Measurements from ENCODE around the gene PPP6R3.

PPP6R3 gene

DNA sequence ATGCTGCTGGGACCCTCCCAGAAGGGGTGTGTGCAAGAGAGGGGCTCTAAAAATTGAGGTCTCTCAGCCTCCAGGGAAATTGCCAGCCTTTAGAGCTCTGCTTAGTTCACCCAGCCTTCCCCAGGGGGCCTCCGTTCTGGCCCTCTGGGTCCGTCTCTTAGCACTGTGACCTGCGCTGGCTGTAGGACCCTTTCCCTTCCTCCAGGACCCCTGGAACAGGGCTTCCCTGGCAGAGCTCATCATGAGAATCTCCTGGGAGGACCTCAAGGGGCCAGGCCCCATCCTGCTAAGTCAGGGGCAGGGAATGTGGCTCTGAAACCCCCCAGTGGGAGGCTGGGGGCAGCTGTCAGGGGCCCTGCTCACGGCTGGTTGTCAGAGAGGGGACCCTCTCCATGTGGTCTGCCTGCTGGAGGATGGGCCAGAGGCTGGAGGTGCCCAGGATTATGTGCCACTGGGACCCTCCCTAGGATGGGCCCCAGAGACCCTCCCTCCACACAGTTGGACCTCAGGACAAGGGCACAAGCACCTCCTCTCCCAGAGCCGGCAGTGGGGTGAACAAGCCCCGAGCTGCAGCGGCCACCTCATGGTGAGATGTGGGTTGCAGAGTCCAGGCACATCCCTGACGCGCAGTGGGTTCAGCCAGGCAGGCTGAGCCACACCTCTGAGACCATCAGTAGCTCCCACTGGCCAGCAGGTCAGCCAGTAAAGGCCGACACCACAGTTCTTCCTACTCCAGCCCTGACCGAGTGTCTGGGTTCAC is 196.6 kb downstream of the PPP6R3 start:
- H3K4me3 ChIP-seq (ENCODE audit: low read depth in 1 of 2, low read length in 2 of 2): no peak overlapping the region
- no peak overlapping the region for H3K9ac ChIP-seq (ENCODE audit: low read depth, low read length)
- no peaks in the 10 kb centered on the region for H3K27me3 ChIP-seq (ENCODE audit: insufficient read depth, low read length, poor library complexity)
- H4K20me1 ChIP-seq (ENCODE audit: insufficient read depth, low read length): no peaks in the 10 kb centered on the region; the same call in 1 of the 2 replicates
- TF ChIP-seq, protein P1, sequence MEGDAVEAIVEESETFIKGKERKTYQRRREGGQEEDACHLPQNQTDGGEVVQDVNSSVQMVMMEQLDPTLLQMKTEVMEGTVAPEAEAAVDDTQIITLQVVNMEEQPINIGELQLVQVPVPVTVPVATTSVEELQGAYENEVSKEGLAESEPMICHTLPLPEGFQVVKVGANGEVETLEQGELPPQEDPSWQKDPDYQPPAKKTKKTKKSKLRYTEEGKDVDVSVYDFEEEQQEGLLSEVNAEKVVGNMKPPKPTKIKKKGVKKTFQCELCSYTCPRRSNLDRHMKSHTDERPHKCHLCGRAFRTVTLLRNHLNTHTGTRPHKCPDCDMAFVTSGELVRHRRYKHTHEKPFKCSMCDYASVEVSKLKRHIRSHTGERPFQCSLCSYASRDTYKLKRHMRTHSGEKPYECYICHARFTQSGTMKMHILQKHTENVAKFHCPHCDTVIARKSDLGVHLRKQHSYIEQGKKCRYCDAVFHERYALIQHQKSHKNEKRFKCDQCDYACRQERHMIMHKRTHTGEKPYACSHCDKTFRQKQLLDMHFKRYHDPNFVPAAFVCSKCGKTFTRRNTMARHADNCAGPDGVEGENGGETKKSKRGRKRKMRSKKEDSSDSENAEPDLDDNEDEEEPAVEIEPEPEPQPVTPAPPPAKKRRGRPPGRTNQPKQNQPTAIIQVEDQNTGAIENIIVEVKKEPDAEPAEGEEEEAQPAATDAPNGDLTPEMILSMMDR (IDR thresholded peaks at IDR 0.05; ENCODE audit: borderline replicate concordance, extremely low read depth, low read length, poor library complexity, severe bottlenecking): no peak
- no peak for TF ChIP-seq EZH2 (IDR thresholded peaks at IDR 0.05; ENCODE audit: borderline replicate concordance, low read depth, low read length, severe bottlenecking)
- H2AFZ ChIP-seq (ENCODE audit: low read depth, low read length): no peak overlapping the region
- no peaks in the 10 kb centered on the region for H3K4me1 ChIP-seq (ENCODE audit: insufficient read depth, low read length)
- no peaks in the 10 kb centered on the region for H3K36me3 ChIP-seq (ENCODE audit: insufficient read depth, low read length)
- no peaks in the 10 kb centered on the region for H3K79me2 ChIP-seq (ENCODE audit: insufficient read depth, low read length)
- no peak overlapping the region for H3K4me2 ChIP-seq (ENCODE audit: insufficient read depth, low read length)
- no peak for DNase-seq
- no peaks in the 10 kb centered on the region for H3K9me3 ChIP-seq (ENCODE audit: insufficient read depth, low read length, severe bottlenecking)
- H3K27ac ChIP-seq (ENCODE audit: low read length): no peak overlapping the region
- no peak for ATAC-seq (ENCODE audit: insufficient read depth, low read depth)

DNA sequence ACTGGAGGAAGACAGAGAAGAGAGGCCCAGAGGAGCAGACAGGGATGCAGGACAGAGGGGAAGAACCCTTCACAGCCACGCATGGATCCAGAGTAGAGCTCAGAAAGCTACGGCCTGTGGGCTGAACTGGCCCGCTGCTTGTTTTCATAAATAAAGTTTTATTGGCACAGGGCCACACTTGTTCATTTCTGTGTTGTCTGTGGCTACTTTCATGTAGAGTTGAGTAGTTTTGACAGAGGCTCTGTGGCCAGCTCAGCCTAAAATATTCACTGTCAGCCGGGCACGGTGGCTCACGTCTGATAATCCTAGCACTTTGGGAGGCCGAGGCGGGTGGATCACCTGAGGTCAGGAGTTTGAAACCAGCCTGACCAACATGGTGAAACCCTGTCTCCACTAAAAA is 197.5 kb downstream of the PPP6R3 start:
- H3K27me3 ChIP-seq (ENCODE audit: insufficient read depth, low read length, poor library complexity): no peaks in the 10 kb centered on the region
- no peaks in the 10 kb centered on the region for H3K36me3 ChIP-seq (ENCODE audit: insufficient read depth, low read length)
- DNase-seq (no peak), ATAC-seq (ENCODE audit: insufficient read depth, low read depth) (no peak)
- no peaks in the 10 kb centered on the region for H3K79me2 ChIP-seq (ENCODE audit: insufficient read depth, low read length)
- no peak overlapping the region for H3K4me2 ChIP-seq (ENCODE audit: insufficient read depth, low read length)
- H3K9ac ChIP-seq (ENCODE audit: low read depth, low read length): no peak overlapping the region
- H3K4me3 ChIP-seq (ENCODE audit: low read depth in 1 of 2, low read length in 2 of 2): no peak overlapping the region
- no peak overlapping the region for H2AFZ ChIP-seq (ENCODE audit: low read depth, low read length)
- TF ChIP-seq, protein P1 (IDR thresholded peaks at IDR 0.05; ENCODE audit: borderline replicate concordance, extremely low read depth, low read length, poor library complexity, severe bottlenecking): no peak
- TF ChIP-seq EZH2 (IDR thresholded peaks at IDR 0.05; ENCODE audit: borderline replicate concordance, low read depth, low read length, severe bottlenecking): no peak
- H4K20me1 ChIP-seq (ENCODE audit: insufficient read depth, low read length): no peaks in the 10 kb centered on the region; the same call in 1 of the 2 replicates
- H3K4me1 ChIP-seq (ENCODE audit: insufficient read depth, low read length): no peaks in the 10 kb centered on the region
- H3K9me3 ChIP-seq (ENCODE audit: insufficient read depth, low read length, severe bottlenecking): no peaks in the 10 kb centered on the region
- no peak overlapping the region for H3K27ac ChIP-seq (ENCODE audit: low read length)

DNA sequence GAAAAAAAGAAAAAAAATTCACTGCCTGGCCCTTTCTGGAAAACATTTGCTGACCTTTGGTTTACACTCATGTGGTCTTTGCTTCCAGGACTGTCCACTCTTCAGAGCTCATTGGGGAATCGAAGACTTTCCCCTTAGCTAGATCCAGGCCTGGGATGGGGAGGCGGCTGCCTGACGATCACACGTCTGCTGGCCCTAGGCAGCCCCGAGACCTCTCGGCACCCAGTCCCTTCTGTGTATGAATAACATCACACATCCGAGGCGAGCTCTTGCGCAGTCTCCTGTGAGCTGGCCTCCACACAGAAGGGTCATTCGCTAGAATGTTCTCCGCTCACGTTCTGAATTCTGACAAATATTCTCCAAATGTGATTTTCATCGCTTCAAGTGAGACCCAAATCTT is 198.1 kb downstream of the PPP6R3 start:
- Histone ChIP-seq H3K9me3 (ENCODE audit: insufficient read depth, low read length, severe bottlenecking) (no peaks in the 10 kb centered on the region), H3K27ac (ENCODE audit: low read length) (no peak overlapping the region), H4K20me1 (ENCODE audit: insufficient read depth, low read length) (no peaks in the 10 kb centered on the region; the same call in 1 of the 2 replicates), H3K9ac (ENCODE audit: low read depth, low read length) (no peak overlapping the region), H2AFZ (ENCODE audit: low read depth, low read length) (no peak overlapping the region), H3K79me2 (ENCODE audit: insufficient read depth, low read length) (no peaks in the 10 kb centered on the region), H3K4me2 (ENCODE audit: insufficient read depth, low read length) (no peak overlapping the region), H3K4me1 (ENCODE audit: insufficient read depth, low read length) (no peaks in the 10 kb centered on the region), H3K36me3 (ENCODE audit: insufficient read depth, low read length) (no peaks in the 10 kb centered on the region), H3K4me3 (ENCODE audit: low read depth in 1 of 2, low read length in 2 of 2) (no peak overlapping the region), H3K27me3 (ENCODE audit: insufficient read depth, low read length, poor library complexity) (no peaks in the 10 kb centered on the region)
- TF ChIP-seq, protein P1 (IDR thresholded peaks at IDR 0.05; ENCODE audit: borderline replicate concordance, extremely low read depth, low read length, poor library complexity, severe bottlenecking): no peak
- TF ChIP-seq EZH2 (IDR thresholded peaks at IDR 0.05; ENCODE audit: borderline replicate concordance, low read depth, low read length, severe bottlenecking): no peak
- ATAC-seq (ENCODE audit: insufficient read depth, low read depth): no peak
- DNase-seq: no peak
